Neural progenitor cell (in vitro differentiated cells): ENCODE measurements around the gene GABPB2.

Source experiments
- EZH2 ChIP-seq: fragments of 200-600 bp; sonication (generic); IDR thresholded peaks from 2 replicates; pipeline ENCODE4 v1.6.1; 2017; ENCODE audit warnings: antibody characterized with exemption, mild to moderate bottlenecking, moderate library complexity
- EZH2phosphoT487 ChIP-seq: fragments of 200-600 bp; sonication (generic); IDR thresholded peaks from 2 replicates; pipeline ENCODE4 v1.6.1; 2017; ENCODE audit warnings: antibody characterized with exemption
- TF ChIP-seq, protein P1 (sequence below): fragments of 200-600 bp; sonication (generic); IDR thresholded peaks from 2 replicates; pipeline ENCODE4 v1.5.1; 2017; ENCODE audit warnings: antibody characterized with exemption, mild to moderate bottlenecking

- TF ChIP-seq, protein P1, sequence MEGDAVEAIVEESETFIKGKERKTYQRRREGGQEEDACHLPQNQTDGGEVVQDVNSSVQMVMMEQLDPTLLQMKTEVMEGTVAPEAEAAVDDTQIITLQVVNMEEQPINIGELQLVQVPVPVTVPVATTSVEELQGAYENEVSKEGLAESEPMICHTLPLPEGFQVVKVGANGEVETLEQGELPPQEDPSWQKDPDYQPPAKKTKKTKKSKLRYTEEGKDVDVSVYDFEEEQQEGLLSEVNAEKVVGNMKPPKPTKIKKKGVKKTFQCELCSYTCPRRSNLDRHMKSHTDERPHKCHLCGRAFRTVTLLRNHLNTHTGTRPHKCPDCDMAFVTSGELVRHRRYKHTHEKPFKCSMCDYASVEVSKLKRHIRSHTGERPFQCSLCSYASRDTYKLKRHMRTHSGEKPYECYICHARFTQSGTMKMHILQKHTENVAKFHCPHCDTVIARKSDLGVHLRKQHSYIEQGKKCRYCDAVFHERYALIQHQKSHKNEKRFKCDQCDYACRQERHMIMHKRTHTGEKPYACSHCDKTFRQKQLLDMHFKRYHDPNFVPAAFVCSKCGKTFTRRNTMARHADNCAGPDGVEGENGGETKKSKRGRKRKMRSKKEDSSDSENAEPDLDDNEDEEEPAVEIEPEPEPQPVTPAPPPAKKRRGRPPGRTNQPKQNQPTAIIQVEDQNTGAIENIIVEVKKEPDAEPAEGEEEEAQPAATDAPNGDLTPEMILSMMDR: no peak
- TF ChIP-seq EZH2: no peak
- no peak for TF ChIP-seq EZH2phosphoT487
Observed at GRCh38 chr1:151124763-151125403, 54.3 kb downstream of the GABPB2 start.
